ENCODE results near the gene OR6K3.

The OR6K3 gene

DNA sequence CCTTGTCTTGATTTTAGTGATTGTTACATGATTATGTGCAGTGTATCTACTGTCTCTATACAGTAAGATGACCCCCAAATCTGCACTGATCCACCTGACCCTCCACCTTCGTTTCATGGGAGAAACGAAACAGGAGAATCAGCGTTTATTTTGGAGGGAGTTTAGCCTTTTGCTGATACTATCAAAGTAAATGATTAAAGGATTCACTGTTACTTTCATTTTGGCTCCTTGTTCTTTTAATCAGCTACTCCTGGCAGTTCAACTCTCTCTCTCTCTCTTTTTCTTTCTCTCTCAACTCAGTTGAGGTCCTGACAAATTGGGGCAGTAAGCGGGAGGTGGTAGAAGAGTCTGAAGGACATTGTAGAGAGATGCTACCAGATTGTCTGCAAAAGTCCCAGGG lies 9.9 kb upstream of the OR6K3 start:
- Histone ChIP-seq H3K36me3 (ENCODE audit: insufficient read depth, low read length) (no peaks in the 10 kb centered on the region), H3K9me2 (replicated peaks; ENCODE audit: low read depth, low read length) (no peaks in the 10 kb centered on the region), H3K4me2 (ENCODE audit: low read depth, low read length, poor library complexity, severe bottlenecking) (peak overlapping the region; percentile 25), H3K9ac (ENCODE audit: low read depth, low read length, poor library complexity, severe bottlenecking) (no peak overlapping the region), H3K4me1 (ENCODE audit: insufficient read depth, low read length, poor library complexity, severe bottlenecking) (no peaks in the 10 kb centered on the region), H3K27me3 (ENCODE audit: insufficient read depth, low read length, poor library complexity, severe bottlenecking) (no peaks in the 10 kb centered on the region), H2AFZ (ENCODE audit: low read length) (0 out of 2 replicates have a peak overlapping the region, but pooled peaks have one; percentile 6), H3K79me2 (ENCODE audit: insufficient read depth, low read length) (no peaks in the 10 kb centered on the region), H3K9me3 (ENCODE audit: insufficient read depth, low read depth, low read length) (no peaks in the 10 kb centered on the region), H3K4me3 (ENCODE audit: low read length, poor library complexity, severe bottlenecking) (no peak overlapping the region), H4K20me1 (ENCODE audit: insufficient read depth, low read length, poor library complexity, severe bottlenecking) (no peaks in the 10 kb centered on the region), H3F3A (ENCODE audit: low read depth) (no peaks in the 10 kb centered on the region)
- TF ChIP-seq, protein P1, sequence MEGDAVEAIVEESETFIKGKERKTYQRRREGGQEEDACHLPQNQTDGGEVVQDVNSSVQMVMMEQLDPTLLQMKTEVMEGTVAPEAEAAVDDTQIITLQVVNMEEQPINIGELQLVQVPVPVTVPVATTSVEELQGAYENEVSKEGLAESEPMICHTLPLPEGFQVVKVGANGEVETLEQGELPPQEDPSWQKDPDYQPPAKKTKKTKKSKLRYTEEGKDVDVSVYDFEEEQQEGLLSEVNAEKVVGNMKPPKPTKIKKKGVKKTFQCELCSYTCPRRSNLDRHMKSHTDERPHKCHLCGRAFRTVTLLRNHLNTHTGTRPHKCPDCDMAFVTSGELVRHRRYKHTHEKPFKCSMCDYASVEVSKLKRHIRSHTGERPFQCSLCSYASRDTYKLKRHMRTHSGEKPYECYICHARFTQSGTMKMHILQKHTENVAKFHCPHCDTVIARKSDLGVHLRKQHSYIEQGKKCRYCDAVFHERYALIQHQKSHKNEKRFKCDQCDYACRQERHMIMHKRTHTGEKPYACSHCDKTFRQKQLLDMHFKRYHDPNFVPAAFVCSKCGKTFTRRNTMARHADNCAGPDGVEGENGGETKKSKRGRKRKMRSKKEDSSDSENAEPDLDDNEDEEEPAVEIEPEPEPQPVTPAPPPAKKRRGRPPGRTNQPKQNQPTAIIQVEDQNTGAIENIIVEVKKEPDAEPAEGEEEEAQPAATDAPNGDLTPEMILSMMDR (conservative IDR thresholded peaks at IDR 0.05; ENCODE audit: low read length) = no peak
- TF ChIP-seq EZH2phosphoT487 (IDR thresholded peaks at IDR 0.05; ENCODE audit: borderline replicate concordance) = no peak

DNA sequence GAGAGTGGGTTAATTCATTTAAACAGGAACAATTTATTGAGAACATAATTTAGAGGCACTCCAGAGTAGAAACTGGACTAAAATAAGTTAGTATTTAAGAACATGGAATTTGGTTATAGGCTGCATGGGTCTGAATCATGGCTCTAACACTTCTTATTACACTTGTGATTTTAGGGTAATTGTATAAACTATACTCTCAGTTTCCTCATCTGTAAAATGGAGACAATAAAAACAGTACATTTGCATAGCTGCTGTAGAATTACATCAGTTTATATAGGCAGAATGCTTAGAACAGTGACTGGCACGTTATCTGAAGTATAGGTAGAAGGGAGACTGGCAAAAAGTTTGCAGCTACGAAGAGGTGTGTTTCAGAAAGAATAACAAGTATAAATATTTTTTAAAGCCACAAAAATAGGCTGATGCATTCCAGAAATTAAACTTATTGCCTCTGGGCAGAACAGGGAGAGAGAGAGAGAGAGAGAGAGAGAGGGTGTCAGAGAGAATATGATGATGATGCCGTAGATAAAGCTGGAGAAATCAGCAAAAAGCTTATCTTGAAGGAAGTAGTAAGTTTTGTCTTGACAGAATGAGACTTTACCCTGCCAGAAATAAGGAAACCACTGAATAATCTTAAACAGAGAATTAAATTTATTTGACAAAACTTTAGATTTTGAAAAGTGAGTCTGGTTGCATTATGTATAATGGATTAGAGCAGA lies 8.1 kb upstream of the OR6K3 start:
- no peak overlapping the region for H2AFZ ChIP-seq (ENCODE audit: low read length)
- TF ChIP-seq, protein P1 (conservative IDR thresholded peaks at IDR 0.05; ENCODE audit: low read length) = no peak
- no peak for TF ChIP-seq EZH2phosphoT487 (IDR thresholded peaks at IDR 0.05; ENCODE audit: borderline replicate concordance)

DNA sequence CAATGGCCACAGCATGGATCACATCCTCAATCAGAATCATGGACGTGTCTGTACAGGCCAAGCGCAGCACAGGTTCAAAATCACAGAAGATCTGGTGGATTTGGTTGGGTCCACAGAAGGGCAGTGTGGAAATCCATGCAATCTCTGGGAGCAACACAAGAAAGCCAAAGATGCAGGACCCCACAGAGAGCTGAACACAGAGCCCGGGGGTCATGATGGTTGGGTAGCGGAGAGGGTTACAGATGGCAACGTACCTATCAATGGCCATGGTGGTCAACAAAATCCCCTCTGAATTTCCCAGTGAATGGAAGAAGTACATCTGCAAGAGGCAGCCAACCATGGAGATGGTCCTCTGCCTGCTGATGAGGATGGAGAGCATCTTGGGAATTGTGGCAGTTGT lies 3.9 kb upstream of the OR6K3 start:
- H3K79me2 ChIP-seq (ENCODE audit: insufficient read depth, low read length) = no peaks in the 10 kb centered on the region
- no peak overlapping the region for H3K4me2 ChIP-seq (ENCODE audit: low read depth, low read length, poor library complexity, severe bottlenecking)
- no peaks in the 10 kb centered on the region for H3K36me3 ChIP-seq (ENCODE audit: insufficient read depth, low read length)
- no peaks in the 10 kb centered on the region for H3K9me3 ChIP-seq (ENCODE audit: insufficient read depth, low read depth, low read length)
- no peak for TF ChIP-seq EZH2phosphoT487 (IDR thresholded peaks at IDR 0.05; ENCODE audit: borderline replicate concordance)
- TF ChIP-seq, protein P1 (conservative IDR thresholded peaks at IDR 0.05; ENCODE audit: low read length) = no peak
- no peaks in the 10 kb centered on the region for H3K4me1 ChIP-seq (ENCODE audit: insufficient read depth, low read length, poor library complexity, severe bottlenecking)
- H4K20me1 ChIP-seq (ENCODE audit: insufficient read depth, low read length, poor library complexity, severe bottlenecking) = no peaks in the 10 kb centered on the region
- no peaks in the 10 kb centered on the region for H3F3A ChIP-seq (ENCODE audit: low read depth)
- H3K27me3 ChIP-seq (ENCODE audit: insufficient read depth, low read length, poor library complexity, severe bottlenecking) = no peaks in the 10 kb centered on the region
- no peak overlapping the region for H2AFZ ChIP-seq (ENCODE audit: low read length)
- H3K4me3 ChIP-seq (ENCODE audit: low read length, poor library complexity, severe bottlenecking) = no peak overlapping the region
- H3K9me2 ChIP-seq (replicated peaks; ENCODE audit: low read depth, low read length) = no peaks in the 10 kb centered on the region
- no peak overlapping the region for H3K9ac ChIP-seq (ENCODE audit: low read depth, low read length, poor library complexity, severe bottlenecking)

More for the DNA sequence above, 8.1 kb upstream of the OR6K3 start:
- H3K9ac ChIP-seq (ENCODE audit: low read depth, low read length, poor library complexity, severe bottlenecking) = no peak overlapping the region
- H3K9me2 ChIP-seq (replicated peaks; ENCODE audit: low read depth, low read length) = no peaks in the 10 kb centered on the region
- no peaks in the 10 kb centered on the region for H3K36me3 ChIP-seq (ENCODE audit: insufficient read depth, low read length)
- H3K9me3 ChIP-seq (ENCODE audit: insufficient read depth, low read depth, low read length) = no peaks in the 10 kb centered on the region
- H3F3A ChIP-seq (ENCODE audit: low read depth) = no peaks in the 10 kb centered on the region
- H3K27me3 ChIP-seq (ENCODE audit: insufficient read depth, low read length, poor library complexity, severe bottlenecking) = no peaks in the 10 kb centered on the region
- H3K4me2 ChIP-seq (ENCODE audit: low read depth, low read length, poor library complexity, severe bottlenecking) = no peak overlapping the region
- H3K79me2 ChIP-seq (ENCODE audit: insufficient read depth, low read length) = no peaks in the 10 kb centered on the region
- H4K20me1 ChIP-seq (ENCODE audit: insufficient read depth, low read length, poor library complexity, severe bottlenecking) = no peaks in the 10 kb centered on the region
- H3K4me3 ChIP-seq (ENCODE audit: low read length, poor library complexity, severe bottlenecking) = no peak overlapping the region
- H3K4me1 ChIP-seq (ENCODE audit: insufficient read depth, low read length, poor library complexity, severe bottlenecking) = no peaks in the 10 kb centered on the region

Data from Loucy (cell line).